Right lobe of liver (tissue), 4 donors: ENCODE measurements around the gene KLK8.

Source experiments
- POLR2A ChIP-seq: fragments of 450-650 bp; IDR thresholded peaks from one replicate; pipeline ENCODE4 v1.6.1; 2017; ENCODE audit warnings: antibody characterized with exemption, mild to moderate bottlenecking
- TF ChIP-seq, protein P1 (sequence below), 4 donors: fragments of 200-600 bp in 3 of 4; fragments of 450-650 bp in 1 of 4; IDR thresholded peaks; one replicate each; pipeline versions ENCODE4 v1.5.1 to v1.8.0; 2016 to 2022; ENCODE audit warnings: antibody characterized with exemption in 4 of 4, mild to moderate bottlenecking in 2 of 4
- donor health status: DM: no; HTN: no; CAD: no.
- donor health status: DM: no; HTN: no; CAD: no.
- donor health status: DM: no; HTN: yes; CAD: no.

DNA sequence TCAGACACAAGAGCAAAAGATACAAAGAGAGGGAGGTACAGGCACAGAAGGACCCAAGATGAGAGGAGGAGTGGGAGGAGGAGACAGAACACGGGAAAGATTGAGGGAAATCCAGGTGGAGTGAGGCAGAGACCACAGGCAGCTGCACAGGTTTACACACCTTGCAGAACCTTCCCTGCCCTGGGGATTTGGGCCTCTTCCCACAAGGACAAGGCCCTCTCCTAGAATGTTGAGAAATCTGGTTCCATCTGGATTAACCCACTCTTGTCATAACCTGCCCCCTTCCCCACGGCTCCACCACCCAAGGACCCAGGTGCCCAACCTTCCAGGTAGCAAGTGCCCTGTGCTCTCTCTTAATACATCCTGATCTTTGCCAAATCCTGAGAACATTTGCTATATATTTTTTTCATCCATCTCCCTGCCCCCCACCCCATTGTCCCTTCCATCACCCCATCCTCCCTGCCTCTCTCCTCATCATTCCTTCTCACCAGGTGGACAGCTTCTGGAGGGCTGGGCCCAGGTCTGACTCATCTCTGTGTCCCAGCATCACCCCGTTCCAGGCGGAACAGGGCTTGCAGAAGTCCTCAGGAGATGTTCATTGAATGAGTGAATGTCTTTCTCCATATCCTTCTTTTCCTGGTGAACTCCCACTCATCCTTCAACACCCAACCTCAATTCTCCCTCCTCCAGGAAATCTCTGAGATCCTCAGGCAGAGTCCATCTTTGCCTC is 8.8 kb upstream of the KLK8 start:
- no peak for TF ChIP-seq POLR2A
- TF ChIP-seq, protein P1, sequence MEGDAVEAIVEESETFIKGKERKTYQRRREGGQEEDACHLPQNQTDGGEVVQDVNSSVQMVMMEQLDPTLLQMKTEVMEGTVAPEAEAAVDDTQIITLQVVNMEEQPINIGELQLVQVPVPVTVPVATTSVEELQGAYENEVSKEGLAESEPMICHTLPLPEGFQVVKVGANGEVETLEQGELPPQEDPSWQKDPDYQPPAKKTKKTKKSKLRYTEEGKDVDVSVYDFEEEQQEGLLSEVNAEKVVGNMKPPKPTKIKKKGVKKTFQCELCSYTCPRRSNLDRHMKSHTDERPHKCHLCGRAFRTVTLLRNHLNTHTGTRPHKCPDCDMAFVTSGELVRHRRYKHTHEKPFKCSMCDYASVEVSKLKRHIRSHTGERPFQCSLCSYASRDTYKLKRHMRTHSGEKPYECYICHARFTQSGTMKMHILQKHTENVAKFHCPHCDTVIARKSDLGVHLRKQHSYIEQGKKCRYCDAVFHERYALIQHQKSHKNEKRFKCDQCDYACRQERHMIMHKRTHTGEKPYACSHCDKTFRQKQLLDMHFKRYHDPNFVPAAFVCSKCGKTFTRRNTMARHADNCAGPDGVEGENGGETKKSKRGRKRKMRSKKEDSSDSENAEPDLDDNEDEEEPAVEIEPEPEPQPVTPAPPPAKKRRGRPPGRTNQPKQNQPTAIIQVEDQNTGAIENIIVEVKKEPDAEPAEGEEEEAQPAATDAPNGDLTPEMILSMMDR (IDR thresholded peaks at IDR 0.05), result no peak
